Right lobe of liver (tissue), 6 donors: ENCODE data around the gene TRIO. TPM values are rescaled to one million over a fixed set of nuclear protein-coding genes. Genes with fewer than 3 reads are reported as not detected.

ENCODE experiments used
- ATAC-seq, 4 donors: fragments of 200-7000 bp; cut with Tn5 transposase; one replicate each; pipeline ENCODE4 v1.9.1; 2020; ENCODE audit warnings: mild to moderate bottlenecking in 4 of 4, moderate library complexity in 4 of 4
- DNase-seq, 3 donors: peaks; one replicate each; pipeline ENCODE4 v3.0.0-alpha.2; 2020
- H3K27ac ChIP-seq, 3 donors: fragments of 200-600 bp; one replicate each; pipeline ENCODE4 v1.8.0; 2022
- H3K27me3 ChIP-seq, 2 donors: fragments of 200-600 bp; one replicate each; pipeline ENCODE4 v1.8.0; 2022
- H3K36me3 ChIP-seq, 4 donors: fragments of 200-600 bp; sonication (generic) in 1 of 4; one replicate each; pipeline versions ENCODE4 v1.5.1 to v1.8.0; 2017 to 2022; ENCODE audit warnings: control low read depth in 1 of 4
- H3K4me1 ChIP-seq, 4 donors: fragments of 200-600 bp; sonication (generic) in 1 of 4; one replicate each; pipeline versions ENCODE4 v1.5.1 to v1.8.0; 2017 to 2022; ENCODE audit warnings: control low read depth in 1 of 4
- H3K4me3 ChIP-seq, 3 donors: fragments of 200-600 bp; one replicate each; pipeline ENCODE4 v1.8.0; 2022
- H3K9me3 ChIP-seq, 4 donors: fragments of 200-600 bp; sonication (generic) in 1 of 4; one replicate each; pipeline versions ENCODE4 v1.5.1 to v1.8.0; 2017 to 2022; ENCODE audit warnings: control low read depth in 1 of 4
- CTCF ChIP-seq, 4 donors: fragments of 200-600 bp in 3 of 4; fragments of 450-650 bp in 1 of 4; IDR thresholded peaks; one replicate each; pipeline versions ENCODE4 v1.5.1 to v1.8.0; 2016 to 2022; ENCODE audit warnings: antibody characterized with exemption in 4 of 4, mild to moderate bottlenecking in 2 of 4
- POLR2A ChIP-seq: fragments of 450-650 bp; IDR thresholded peaks from one replicate; pipeline ENCODE4 v1.6.1; 2017; ENCODE audit warnings: antibody characterized with exemption, mild to moderate bottlenecking
- WGBS: methylation state at CpG from one replicate; pipeline ENCODE4 v1.1.6; 2018; ENCODE audit warnings: low coverage, low lambda C conversion rate; ENCODE audit not compliant: insufficient coverage; ENCODE audit errors: missing lambda C conversion rate; 5-methylcytosine and 5-hydroxymethylcytosine counted together
- intact Hi-C, 2 donors: fragments of 100-400 bp; cut with DNase I; formaldehyde crosslinking; loops; one replicate each; pipeline versions ENCODE4 v1.11.2 to v1.14.1; 2022
- total RNA-seq, 6 experiments: library from RNA; depleted of rRNA in 2 of 6; stranded (reverse); fragments of >200 nt in 2 of 6; fragmentation: NEBNext Ultra II Directional in 3 of 6; extraction: Animal tissue kit (Norgen Biotek cat#: 25700) in 3 of 6; gene quantifications; one replicate each; pipeline versions ENCODE4 v1.1.0 to v1.2.4, GENCODE V29; 2016 to 2023
- donor health status: DM: no; HTN: yes; CAD: no.
- donor health status: DM: no; HTN: no; CAD: no.
- donor health status: DM: no; HTN: no; CAD: no.
- donor health status: DM: no; HTN: yes; CAD: no.
- donor health status: DM: no; HTN: yes; CAD: no.

Gene TRIO
- total RNA-seq, 6 experiments from 2014 or later, result 34.7 to 63.5 (median 50.2) TPM

GRCh38 chr5:14313986-14314690, 171.0 kb downstream of the TRIO start:
- ATAC-seq (no peak), DNase-seq (no peak)
- Histone ChIP-seq H3K27ac (no peak overlapping the region), H3K9me3 (no peaks in the 10 kb centered on the region), H3K4me3 (no peak overlapping the region), H3K4me1 (no peaks in the 10 kb centered on the region), H3K27me3 (no peaks in the 10 kb centered on the region), H3K36me3 (peaks cover 4 to 46% (median 14%) of the 10 kb centered on the region in 4 donors)
- TF ChIP-seq POLR2A, result no peak
- no peak for TF ChIP-seq CTCF (IDR thresholded peaks at IDR 0.05)
- intact Hi-C loops, result no loop called here
- WGBS, result 80% methylated on average over 4 of the region's 4 CpGs

- Histone ChIP-seq H3K27ac (no peak overlapping the region), H3K9me3 (no peaks in the 10 kb centered on the region), H3K4me1 (no peaks in the 10 kb centered on the region), H3K36me3 (peaks cover 4 to 36% (median 9%) of the 10 kb centered on the region in 4 donors), H3K27me3 (no peaks in the 10 kb centered on the region), H3K4me3 (no peak overlapping the region)
- no peak for ATAC-seq
- no peak for TF ChIP-seq CTCF (IDR thresholded peaks at IDR 0.05)
- TF ChIP-seq POLR2A, result no peak
- intact Hi-C loops, result no loop called here
- 88% methylated on average over 5 of the region's 12 CpGs for WGBS
- DNase-seq, result no peak
Observed at GRCh38 chr5:14316471-14316870, 173.3 kb downstream of the TRIO start.

- Histone ChIP-seq H3K4me1 (no peaks in the 10 kb centered on the region), H3K27me3 (no peaks in the 10 kb centered on the region), H3K4me3 (no peak overlapping the region), H3K9me3 (no peaks in the 10 kb centered on the region), H3K27ac (no peak overlapping the region), H3K36me3 (peaks cover 0 to 34% (median 6%) of the 10 kb centered on the region in 4 donors)
- 72% methylated on average over 1 of the region's 1 CpG for WGBS
- no peak for TF ChIP-seq POLR2A
- TF ChIP-seq CTCF (IDR thresholded peaks at IDR 0.05), result no peak
- intact Hi-C loops, result no loop called here
- no peak for DNase-seq
- no peak for ATAC-seq
Observed at GRCh38 chr5:14319102-14319501, 176.0 kb downstream of the TRIO start.

- H3K4me3 ChIP-seq, result no peak overlapping the region
- no peak for ATAC-seq
- 86% methylated on average over 3 of the region's 3 CpGs for WGBS
- peaks cover 0 to 26% (median 0%) of the 10 kb centered on the region in 4 donors for H3K36me3 ChIP-seq
- H3K4me1 ChIP-seq, result no peaks in the 10 kb centered on the region
- no peak for DNase-seq
- no peak overlapping the region for H3K27ac ChIP-seq
- no peaks in the 10 kb centered on the region for H3K27me3 ChIP-seq
- TF ChIP-seq CTCF (IDR thresholded peaks at IDR 0.05) (no peak), POLR2A (no peak)
- intact Hi-C loops, result no loop called here
- H3K9me3 ChIP-seq, result no peaks in the 10 kb centered on the region
Observed at GRCh38 chr5:14321936-14322335, 178.8 kb downstream of the TRIO start.
